A549 (cell line): Measurements from ENCODE around the gene CEBPB. TPM values are rescaled to one million over a fixed set of nuclear protein-coding genes. Genes with fewer than 3 reads are reported as not detected.

Experiments
- ATAC-seq, 2 experiments: fragments of 200-7000 bp in 1 of 2; fragments of >200 bp in 1 of 2; cut with Nextera tagmentation in 1 of 2; cut with Tn5 transposase in 1 of 2; 3 replicates each; pipeline versions ENCODE4 v1.8.0 to v1.9.1; 2018 to 2020; ENCODE audit warnings: mild to moderate bottlenecking in 1 of 2, moderate library complexity in 1 of 2
- CTCF ChIA-PET: fragments of 300-600 bp; sonication (Branson Sonifier 250); formaldehyde crosslinking; extraction: SDS; loops from one replicate; lab custom pipeline; 2021; ENCODE audit warnings: antibody characterized with exemption, inconsistent platforms; lab: Yijun Ruan, JAX
- POLR2A ChIA-PET: fragments of 350-600 bp; formaldehyde crosslinking; extraction: SDS; loops from one replicate; lab custom pipeline; 2021; ENCODE audit warnings: antibody characterized with exemption, inconsistent platforms; lab: Yijun Ruan, JAX
- DNase-seq, 2 experiments: peaks; one replicate each; pipeline versions ENCODE4 v3.0.0 to v3.0.0-alpha.2; 2011 to 2016; ENCODE audit warnings: low read depth in 1 of 2, low spot score in 1 of 2
- FAIRE-seq: peaks from 2 replicates; lab custom pipeline; 2011; peaks lifted over from hg19 to GRCh38; lab: Jason Lieb, UNC
- H3K27ac ChIP-seq, 2 experiments: fragments of >200 bp; sonication (Bioruptor Twin); formaldehyde crosslinking; 3 replicates each; pipeline ENCODE4 v1.5.1; 2016 to 2017
- H3K4me1 ChIP-seq: fragments of >200 bp; sonication (Bioruptor Twin); formaldehyde crosslinking; 3 replicates; pipeline ENCODE4 v1.6.1; 2016
- H3K4me2 ChIP-seq: fragments of >200 bp; sonication (Bioruptor Twin); formaldehyde crosslinking; 3 replicates; pipeline ENCODE4 v1.6.1; 2016
- H3K4me3 ChIP-seq: fragments of >200 bp; sonication (Bioruptor Twin); formaldehyde crosslinking; 3 replicates; pipeline ENCODE4 v1.5.1; 2016
- H3K9me3 ChIP-seq: fragments of >200 bp; sonication (Bioruptor Twin); formaldehyde crosslinking; 3 replicates; pipeline ENCODE4 v1.6.1; 2016
- BHLHE40 ChIP-seq: IDR thresholded peaks from 2 replicates; pipeline ENCODE4 v1.6.1; 2012; ENCODE audit warnings: low read depth, low read length, inconsistent platforms
- CBX8 ChIP-seq: fragments of 200-600 bp; sonication (generic); IDR thresholded peaks from 2 replicates; pipeline ENCODE4 v1.6.1; 2016
- CHD2 ChIP-seq: fragments of 150-350 bp; IDR thresholded peaks from 2 replicates; pipeline ENCODE4 v1.6.1; 2014; ENCODE audit warnings: low read length; ENCODE audit not compliant: partially characterized antibody
- CTCF ChIP-seq: fragments of >200 bp; sonication (Bioruptor Twin); formaldehyde crosslinking; IDR thresholded peaks from 3 replicates; pipeline ENCODE4 v1.5.1; 2016
- EHF ChIP-seq: fragments of 250-450 bp; sonication (Bioruptor Pico); IDR thresholded peaks from 2 replicates; pipeline ENCODE4 v1.5.0; 2020; ENCODE audit warnings: mild to moderate bottlenecking
- EHMT2 ChIP-seq: fragments of 200-600 bp; sonication (generic); IDR thresholded peaks from 2 replicates; pipeline ENCODE4 v1.6.1; 2016; ENCODE audit warnings: antibody characterized with exemption, low read depth, mild to moderate bottlenecking, moderate library complexity
- FOSL2 ChIP-seq, 2 experiments: fragments of 450-650 bp in 1 of 2; fragments of >200 bp in 1 of 2; sonication (Bioruptor Twin) in 1 of 2; formaldehyde crosslinking; IDR thresholded peaks; 2 replicates each; pipeline versions ENCODE4 v1.5.0 to v1.6.1; 2016 to 2020; ENCODE audit warnings: mild to moderate bottlenecking in 1 of 2, moderate library complexity in 1 of 2
- GATA3 ChIP-seq: IDR thresholded peaks from 2 replicates; pipeline ENCODE4 v1.6.1; 2012; ENCODE audit warnings: borderline replicate concordance
- HOXA7 ChIP-seq: fragments of 250-450 bp; sonication (Bioruptor Pico); IDR thresholded peaks from 2 replicates; pipeline ENCODE4 v1.5.0; 2020; ENCODE audit warnings: mild to moderate bottlenecking, moderate library complexity
- HOXB13 ChIP-seq: fragments of 250-450 bp; sonication (Bioruptor Pico); IDR thresholded peaks from 2 replicates; pipeline ENCODE4 v1.5.0; 2020; ENCODE audit warnings: low read depth, mild to moderate bottlenecking, moderate library complexity
- HOXB5 ChIP-seq: fragments of 250-450 bp; sonication (Bioruptor Pico); IDR thresholded peaks from 2 replicates; pipeline ENCODE4 v1.5.0; 2020; ENCODE audit warnings: mild to moderate bottlenecking, moderate library complexity
- KDM1A ChIP-seq: fragments of 200-600 bp; sonication (generic); IDR thresholded peaks from 2 replicates; pipeline ENCODE4 v1.6.1; 2016; ENCODE audit warnings: low read depth, mild to moderate bottlenecking
- KDM5A ChIP-seq: fragments of 200-600 bp; sonication (generic); IDR thresholded peaks from 2 replicates; pipeline ENCODE4 v1.6.1; 2016; ENCODE audit warnings: antibody characterized with exemption, mild to moderate bottlenecking
- NR3C1 ChIP-seq: fragments of >200 bp; sonication (Bioruptor Twin); formaldehyde crosslinking; IDR thresholded peaks from 3 replicates; pipeline ENCODE4 v1.6.1; 2017
- PBX3 ChIP-seq: IDR thresholded peaks from 2 replicates; pipeline ENCODE4 v1.6.1; 2012
- PHF8 ChIP-seq: fragments of 200-600 bp; sonication (generic); IDR thresholded peaks from 2 replicates; pipeline ENCODE4 v1.6.1; 2016; ENCODE audit warnings: low read depth, mild to moderate bottlenecking, antibody characterized with exemption, moderate library complexity, borderline replicate concordance
- RAD21 ChIP-seq, 2 experiments: fragments of >200 bp in 1 of 2; sonication (Bioruptor Twin) in 1 of 2; formaldehyde crosslinking in 1 of 2; IDR thresholded peaks in 1 of 2; conservative IDR thresholded peaks in 1 of 2; 2 replicates in 1 of 2; 3 replicates in 1 of 2; pipeline ENCODE4 v1.6.1; 2012 to 2018; ENCODE audit warnings: inconsistent platforms in 1 of 2
- RARB ChIP-seq: fragments of 250-450 bp; sonication (Bioruptor Pico); IDR thresholded peaks from 2 replicates; pipeline ENCODE4 v1.8.0; 2021; ENCODE audit warnings: mild to moderate bottlenecking, moderate library complexity
- TFCP2L1 ChIP-seq: fragments of 250-450 bp; sonication (Bioruptor Pico); IDR thresholded peaks from 2 replicates; pipeline ENCODE4 v1.5.0; 2021; ENCODE audit warnings: mild to moderate bottlenecking
- ZC3H11A ChIP-seq: fragments of 450-650 bp; IDR thresholded peaks from 2 replicates; pipeline ENCODE4 v1.6.1; 2014; ENCODE audit warnings: antibody characterized with exemption, mild to moderate bottlenecking
- ZFP36 ChIP-seq: fragments of 450-650 bp; IDR thresholded peaks from 2 replicates; pipeline ENCODE4 v1.6.1; 2014; ENCODE audit warnings: borderline replicate concordance; ENCODE audit not compliant: partially characterized antibody
- WGBS: methylation state at CpG from one replicate; pipeline ENCODE4 v1.1.6; 2017; ENCODE audit errors: missing lambda C conversion rate; 5-methylcytosine and 5-hydroxymethylcytosine counted together
- polyA plus RNA-seq, 4 experiments: library from polyadenylated mRNA; depleted of rRNA in 3 of 4; stranded (reverse); fragments of >200 nt; fragmentation: RNase III in 1 of 4; extraction: RNeasy Plus Mini Kit Qiagen cat#74134 plus additional on column Dnase treatment in 1 of 4; gene quantifications; 2 replicates in 3 of 4; 3 replicates in 1 of 4; pipeline ENCODE4 v1.2.3, GENCODE V29; 2011 to 2017
- TF ChIP-seq, protein P1 (sequence below): IDR thresholded peaks from 2 replicates; pipeline ENCODE4 v1.6.1; 2012; ENCODE audit warnings: low read depth, borderline replicate concordance

Gene CEBPB
- polyA plus RNA-seq, 2 of the 4 experiments (the other 2 are of a cell fraction), result 45.4 to 74.0 TPM

- DNase-seq (no peak), FAIRE-seq (no peak), ATAC-seq (no peak)
- no peak for TF ChIP-seq RARB (CRISPR knock-in tag)
- TF ChIP-seq RAD21 (conservative IDR thresholded peaks at IDR 0.05 in 1 of 2, IDR thresholded peaks at IDR 0.05 in 1 of 2), result no peak
- TF ChIP-seq ZC3H11A, result no peak
- no peak for TF ChIP-seq ZFP36
- no peak for TF ChIP-seq PHF8
- no peak for TF ChIP-seq BHLHE40
- TF ChIP-seq CBX8, result no peak
- TF ChIP-seq TFCP2L1 (CRISPR knock-in tag), result no peak
- TF ChIP-seq NR3C1, result no peak
- no peak for TF ChIP-seq GATA3
- TF ChIP-seq KDM5A, result no peak
- TF ChIP-seq EHF (CRISPR knock-in tag), result no peak
- TF ChIP-seq EHMT2, result no peak
- TF ChIP-seq CTCF, result no peak
- TF ChIP-seq FOSL2 (IDR thresholded peaks at IDR 0.05), result no peak
- TF ChIP-seq FOSL2 (CRISPR knock-in tag; IDR thresholded peaks at IDR 0.05), result no peak
- no peak for TF ChIP-seq HOXA7 (CRISPR knock-in tag)
- H3K4me3 ChIP-seq, result no peak overlapping the region
- no peak overlapping the region for H3K4me2 ChIP-seq
- ChIA-PET CTCF (interaction anchor here (1.1 to 9.6 kb wide), 4 partner anchors 12 to 38 kb away, joined by 4 to 123 read pairs (median 58); partner anchors contain the start of gene PEDS1), POLR2A (no interaction called here)
- H3K4me1 ChIP-seq, result peaks cover 87% of the 10 kb centered on the region
- H3K9me3 ChIP-seq, result no peaks in the 10 kb centered on the region
- peak overlapping the region; percentile 0 to 95; a peak in 4 of 6 replicates for H3K27ac ChIP-seq
- 88% methylated on average over 5 of the region's 6 CpGs for whole genome bisulfite sequencing
Observed at GRCh38 chr20:50141018-50141675, 49.5 kb upstream of the CEBPB start.

- WGBS, result 92% methylated on average over 12 of the region's 12 CpGs
- CTCF ChIA-PET, result interaction anchor here (0.6 to 9.6 kb wide), 5 partner anchors 13 to 39 kb away, joined by 3 to 123 read pairs (median 4); no protein-coding TSS in a partner anchor
- TF ChIP-seq HOXB13 (no peak), HOXB5 (CRISPR knock-in tag) (no peak), CTCF (no peak), PBX3 (no peak), KDM1A (no peak), CHD2 (no peak)
- TF ChIP-seq, protein P1, sequence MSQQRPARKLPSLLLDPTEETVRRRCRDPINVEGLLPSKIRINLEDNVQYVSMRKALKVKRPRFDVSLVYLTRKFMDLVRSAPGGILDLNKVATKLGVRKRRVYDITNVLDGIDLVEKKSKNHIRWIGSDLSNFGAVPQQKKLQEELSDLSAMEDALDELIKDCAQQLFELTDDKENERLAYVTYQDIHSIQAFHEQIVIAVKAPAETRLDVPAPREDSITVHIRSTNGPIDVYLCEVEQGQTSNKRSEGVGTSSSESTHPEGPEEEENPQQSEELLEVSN, result no peak
- TF ChIP-seq, all 56 proteins: peak for 0
- no peak for DNase-seq
- Histone ChIP-seq H3K4me3 (no peak overlapping the region), H3K4me1 (peaks cover 92% of the 10 kb centered on the region), H3K4me2 (no peak overlapping the region), H3K9me3 (no peaks in the 10 kb centered on the region), H3K27ac (peak overlapping the region; percentile 0 to 95; a peak in 4 of 6 replicates)
- no peak for ATAC-seq
- FAIRE-seq, result no peak
- POLR2A ChIA-PET, result no interaction called here
Observed at GRCh38 chr20:50141811-50142561, 48.6 kb upstream of the CEBPB start.
